ENCODE measurements around the gene GPR101.
A peak's percentile ranks its signal among the peaks of the same experiment; 100 is the strongest.

Gene GPR101

GRCh38 chrX:137033774-137034507 lies at the start of gene GPR101:
Gene GPR101, minus strand, starts transcription at chrX:137033995. Its CDS starts 2,321 bp downstream, at chrX:137031674.
- peak; percentile 8 for DNase-seq (ENCODE audit: low read depth, low spot score)

GRCh38 chrX:137081239-137081638 lies 47.4 kb upstream of the GPR101 start:
- DNase-seq (ENCODE audit: low read depth, low spot score) = no peak

GRCh38 chrX:137072396-137072795 lies 38.6 kb upstream of the GPR101 start:
- DNase-seq (ENCODE audit: low read depth, low spot score) = no peak

- peak; percentile 4 for DNase-seq (ENCODE audit: low read depth, low spot score)
Observed at GRCh38 chrX:137071596-137071995, 37.8 kb upstream of the GPR101 start.

- no peak for DNase-seq (ENCODE audit: low read depth, low spot score)
Observed at GRCh38 chrX:137067147-137067546, 33.4 kb upstream of the GPR101 start.

GRCh38 chrX:137062915-137063617 lies 29.3 kb upstream of the GPR101 start:
- no peak for DNase-seq (ENCODE audit: low read depth, low spot score)

GRCh38 chrX:137058339-137059127 lies 24.7 kb upstream of the GPR101 start:
- DNase-seq (ENCODE audit: low read depth, low spot score) = no peak

- DNase-seq (ENCODE audit: low read depth, low spot score) = no peak
Observed at GRCh38 chrX:137052643-137053235, 18.9 kb upstream of the GPR101 start.

GRCh38 chrX:137051978-137052642 lies 18.3 kb upstream of the GPR101 start:
- peak; percentile 67 for DNase-seq (ENCODE audit: low read depth, low spot score)

- no peak for DNase-seq (ENCODE audit: low read depth, low spot score)
Observed at GRCh38 chrX:137044893-137045292, 11.1 kb upstream of the GPR101 start.

GRCh38 chrX:137043736-137044135 lies 9.9 kb upstream of the GPR101 start:
- DNase-seq (ENCODE audit: low read depth, low spot score) = no peak

GRCh38 chrX:137041329-137041728 lies 7.5 kb upstream of the GPR101 start:
- DNase-seq (ENCODE audit: low read depth, low spot score) = no peak

GRCh38 chrX:137040113-137040794 lies 6.5 kb upstream of the GPR101 start:
- DNase-seq (ENCODE audit: low read depth, low spot score) = no peak

- DNase-seq (ENCODE audit: low read depth, low spot score) = no peak
Observed at GRCh38 chrX:137034508-137034872, 695 bp upstream of the GPR101 start.

- DNase-seq (ENCODE audit: low read depth, low spot score) = no peak
Observed at GRCh38 chrX:137032841-137033773, 688 bp downstream of the GPR101 start.

- DNase-seq (ENCODE audit: low read depth, low spot score) = no peak
Observed at GRCh38 chrX:137032341-137032694, 1.5 kb downstream of the GPR101 start.

GRCh38 chrX:137031517-137032340 lies 2.1 kb downstream of the GPR101 start:
- peak; percentile 34 for DNase-seq (ENCODE audit: low read depth, low spot score)

GRCh38 chrX:137031039-137031438 lies 2.8 kb downstream of the GPR101 start:
- DNase-seq (ENCODE audit: low read depth, low spot score) = no peak

GRCh38 chrX:137028699-137029098 lies 5.1 kb downstream of the GPR101 start:
- no peak for DNase-seq (ENCODE audit: low read depth, low spot score)
